Sigmoid colon (tissue), 4 donors: ENCODE measurements around the gene AIFM1.

ENCODE experiments used
- EP300 ChIP-seq, 4 donors: sonication (generic); formaldehyde crosslinking; IDR thresholded peaks; one replicate each; pipeline ENCODE4 v1.6.1; 2017; ENCODE audit warnings: antibody characterized with exemption in 4 of 4
- POLR2A ChIP-seq, 2 donors: fragments of 450-650 bp; IDR thresholded peaks; one replicate each; pipeline ENCODE4 v1.6.1; 2016; ENCODE audit warnings: antibody characterized with exemption in 2 of 2, mild to moderate bottlenecking in 2 of 2, moderate library complexity in 2 of 2
- POLR2AphosphoS5 ChIP-seq, 4 donors: sonication (generic); formaldehyde crosslinking; IDR thresholded peaks; one replicate each; pipeline ENCODE4 v1.6.1; 2017; ENCODE audit warnings: antibody characterized with exemption in 4 of 4
- TF ChIP-seq, protein P1 (sequence below), 4 experiments: fragments of 450-650 bp in 3 of 4; fragments of 200-600 bp in 1 of 4; IDR thresholded peaks; one replicate each; pipeline ENCODE4 v1.5.1; 2016 to 2019; ENCODE audit warnings: antibody characterized with exemption in 4 of 4, mild to moderate bottlenecking in 3 of 4, moderate library complexity in 2 of 4

DNA sequence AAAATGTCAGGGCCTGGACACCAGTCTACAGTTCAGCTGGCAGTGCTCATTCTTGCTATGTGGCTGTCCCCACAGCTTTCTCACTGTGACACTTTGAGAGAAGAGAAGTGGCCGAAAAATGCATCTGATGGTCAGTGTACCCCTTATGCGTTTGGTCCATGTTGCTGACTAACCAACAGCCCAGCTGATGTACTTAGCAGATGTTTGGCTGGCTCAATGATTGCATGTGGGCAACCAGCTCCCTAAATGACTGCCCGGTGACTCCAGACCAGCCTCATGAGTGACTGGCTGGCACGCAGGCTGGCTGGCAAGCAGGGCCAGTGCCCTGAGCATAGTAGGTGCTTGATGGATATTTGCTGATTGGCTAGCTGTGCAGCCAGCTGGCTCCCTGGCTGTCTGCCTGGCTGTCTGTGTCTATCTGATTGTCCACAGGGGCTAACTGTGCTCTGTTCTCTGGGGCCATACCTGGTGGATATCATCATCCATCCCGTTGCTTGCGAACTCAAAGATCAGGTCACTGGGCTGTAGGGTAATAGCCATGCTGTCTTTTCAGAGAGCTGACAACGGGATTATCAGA, 84.8 kb downstream of the AIFM1 start:
- TF ChIP-seq, protein P1, sequence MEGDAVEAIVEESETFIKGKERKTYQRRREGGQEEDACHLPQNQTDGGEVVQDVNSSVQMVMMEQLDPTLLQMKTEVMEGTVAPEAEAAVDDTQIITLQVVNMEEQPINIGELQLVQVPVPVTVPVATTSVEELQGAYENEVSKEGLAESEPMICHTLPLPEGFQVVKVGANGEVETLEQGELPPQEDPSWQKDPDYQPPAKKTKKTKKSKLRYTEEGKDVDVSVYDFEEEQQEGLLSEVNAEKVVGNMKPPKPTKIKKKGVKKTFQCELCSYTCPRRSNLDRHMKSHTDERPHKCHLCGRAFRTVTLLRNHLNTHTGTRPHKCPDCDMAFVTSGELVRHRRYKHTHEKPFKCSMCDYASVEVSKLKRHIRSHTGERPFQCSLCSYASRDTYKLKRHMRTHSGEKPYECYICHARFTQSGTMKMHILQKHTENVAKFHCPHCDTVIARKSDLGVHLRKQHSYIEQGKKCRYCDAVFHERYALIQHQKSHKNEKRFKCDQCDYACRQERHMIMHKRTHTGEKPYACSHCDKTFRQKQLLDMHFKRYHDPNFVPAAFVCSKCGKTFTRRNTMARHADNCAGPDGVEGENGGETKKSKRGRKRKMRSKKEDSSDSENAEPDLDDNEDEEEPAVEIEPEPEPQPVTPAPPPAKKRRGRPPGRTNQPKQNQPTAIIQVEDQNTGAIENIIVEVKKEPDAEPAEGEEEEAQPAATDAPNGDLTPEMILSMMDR (IDR thresholded peaks at IDR 0.05), result no peak
- TF ChIP-seq POLR2A (IDR thresholded peaks at IDR 0.05) (no peak), POLR2AphosphoS5 (IDR thresholded peaks at IDR 0.05) (no peak), EP300 (IDR thresholded peaks at IDR 0.05) (no peak)
